AG04449 (cell line): ENCODE results near the gene CRACR2A.

Source experiments
- CTCF ChIA-PET: fragments of 350-600 bp; formaldehyde crosslinking; extraction: SDS; loops from one replicate; lab custom pipeline; 2021; ENCODE audit warnings: antibody characterized with exemption; lab: Yijun Ruan, JAX
- POLR2A ChIA-PET: fragments of 400-600, 350-600 bp; formaldehyde crosslinking; extraction: SDS; loops from one replicate; lab custom pipeline; 2020; ENCODE audit warnings: antibody characterized with exemption, inconsistent platforms; lab: Yijun Ruan, JAX
- DNase-seq: peaks from one replicate; pipeline ENCODE4 v3.0.0-alpha.2; 2010; ENCODE audit warnings: low read depth, low spot score
- H3K4me3 ChIP-seq: 2 replicates; pipeline ENCODE4 v1.5.1; 2011; ENCODE audit warnings: low read depth, mild to moderate bottlenecking, control low read depth, low read length
- TF ChIP-seq, protein P1 (sequence below): IDR thresholded peaks from one replicate; pipeline ENCODE4 v1.5.1; 2011; ENCODE audit warnings: mild to moderate bottlenecking, moderate library complexity, low read length, control low read depth, inconsistent platforms; ENCODE audit not compliant: insufficient read depth; ENCODE audit errors: missing control alignments

The CRACR2A gene

GRCh38 chr12:3614806-3615466, 138.0 kb downstream of the CRACR2A start:
- ChIA-PET CTCF (no interaction called here), POLR2A (no interaction called here)
- no peak for DNase-seq
- H3K4me3 ChIP-seq = no peak overlapping the region
- TF ChIP-seq, protein P1, sequence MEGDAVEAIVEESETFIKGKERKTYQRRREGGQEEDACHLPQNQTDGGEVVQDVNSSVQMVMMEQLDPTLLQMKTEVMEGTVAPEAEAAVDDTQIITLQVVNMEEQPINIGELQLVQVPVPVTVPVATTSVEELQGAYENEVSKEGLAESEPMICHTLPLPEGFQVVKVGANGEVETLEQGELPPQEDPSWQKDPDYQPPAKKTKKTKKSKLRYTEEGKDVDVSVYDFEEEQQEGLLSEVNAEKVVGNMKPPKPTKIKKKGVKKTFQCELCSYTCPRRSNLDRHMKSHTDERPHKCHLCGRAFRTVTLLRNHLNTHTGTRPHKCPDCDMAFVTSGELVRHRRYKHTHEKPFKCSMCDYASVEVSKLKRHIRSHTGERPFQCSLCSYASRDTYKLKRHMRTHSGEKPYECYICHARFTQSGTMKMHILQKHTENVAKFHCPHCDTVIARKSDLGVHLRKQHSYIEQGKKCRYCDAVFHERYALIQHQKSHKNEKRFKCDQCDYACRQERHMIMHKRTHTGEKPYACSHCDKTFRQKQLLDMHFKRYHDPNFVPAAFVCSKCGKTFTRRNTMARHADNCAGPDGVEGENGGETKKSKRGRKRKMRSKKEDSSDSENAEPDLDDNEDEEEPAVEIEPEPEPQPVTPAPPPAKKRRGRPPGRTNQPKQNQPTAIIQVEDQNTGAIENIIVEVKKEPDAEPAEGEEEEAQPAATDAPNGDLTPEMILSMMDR = no peak

DNA sequence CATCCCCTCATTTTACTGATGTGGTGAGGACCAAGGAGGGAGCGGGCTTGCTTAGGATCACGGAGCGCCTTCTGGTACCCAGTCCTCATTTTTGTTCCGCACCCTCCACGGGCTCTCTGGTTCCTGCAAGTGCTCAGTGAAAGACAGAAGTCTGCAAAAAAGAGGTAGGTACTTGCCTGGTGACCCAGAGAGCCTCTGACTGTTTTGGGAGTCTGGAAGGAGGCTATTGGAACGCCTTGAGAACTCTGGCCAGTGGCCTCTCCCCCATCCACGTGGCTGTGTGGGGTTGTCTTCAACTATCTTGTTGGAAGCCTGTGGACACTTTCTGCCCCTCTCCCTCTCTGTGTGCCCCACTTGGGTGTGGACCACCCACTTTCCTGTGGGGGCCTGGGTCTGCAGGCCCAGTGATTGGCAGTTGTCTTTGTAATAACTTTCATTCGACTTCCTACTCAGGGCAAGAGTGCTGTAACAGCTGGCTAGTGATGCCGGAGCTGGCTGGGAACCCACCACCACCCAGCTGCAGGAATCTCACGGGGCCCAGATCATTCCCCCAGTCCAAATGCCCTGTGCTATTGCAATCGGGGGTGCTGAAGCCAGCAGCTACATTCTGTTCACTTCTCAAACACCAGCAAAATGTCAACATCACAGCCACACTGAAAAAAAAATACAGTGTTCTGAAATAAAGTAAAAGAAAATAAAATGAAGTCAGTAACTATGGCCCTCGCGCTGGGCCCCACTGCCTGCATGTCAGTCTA, 139.1 kb downstream of the CRACR2A start:
- CTCF ChIA-PET = no interaction called here
- TF ChIP-seq, protein P1 = no peak
- POLR2A ChIA-PET = no interaction called here
- no peak overlapping the region for H3K4me3 ChIP-seq
- no peak for DNase-seq

DNA sequence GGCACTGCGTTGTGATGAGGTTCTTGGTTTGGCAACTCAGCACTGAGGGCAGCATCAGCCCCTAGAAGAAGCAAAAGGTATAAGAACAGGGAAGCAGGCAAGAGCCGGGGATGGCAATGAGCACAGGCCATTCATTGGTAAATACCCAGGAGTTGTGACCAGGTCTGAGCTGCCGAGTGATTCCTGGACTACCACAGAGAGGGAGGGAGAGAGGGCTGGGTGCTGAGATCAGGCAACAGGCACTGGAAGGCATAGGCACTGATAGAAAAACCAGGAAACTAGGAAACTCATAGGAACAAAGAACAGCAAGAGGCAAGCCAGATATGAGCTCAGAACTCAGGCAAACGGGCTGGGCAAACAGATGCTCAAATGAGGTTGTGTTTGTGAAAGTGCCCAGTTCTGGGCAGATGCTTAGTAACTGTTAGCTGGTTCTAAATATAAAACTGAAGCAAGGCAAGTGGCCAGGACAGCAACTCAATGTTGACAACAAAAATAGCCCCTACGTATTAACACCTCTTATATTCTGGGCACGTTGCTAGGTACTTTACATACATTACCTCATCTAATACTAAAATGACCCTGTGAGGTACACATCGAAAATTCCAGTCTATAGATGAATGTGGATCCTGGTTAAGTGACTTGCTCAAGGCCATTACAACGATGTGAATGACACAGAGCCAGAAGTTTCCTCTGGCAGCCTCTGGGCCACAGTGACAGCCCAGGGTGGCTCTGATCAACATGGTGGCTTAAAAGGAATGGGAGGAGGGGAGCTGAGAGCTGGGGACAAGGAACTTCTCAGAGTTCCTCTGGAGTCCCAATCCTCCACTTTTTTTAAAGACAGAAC, 140.8 kb downstream of the CRACR2A start:
- no peak for DNase-seq
- CTCF ChIA-PET = interaction anchor here (1.2 to 1.3 kb wide), 2 partner anchors 85 to 165 kb away, joined by 3 read pairs; no protein-coding TSS in a partner anchor
- POLR2A ChIA-PET = no interaction called here
- no peak overlapping the region for H3K4me3 ChIP-seq
- TF ChIP-seq, protein P1 = no peak

GRCh38 chr12:3607821-3608220, 145.1 kb downstream of the CRACR2A start:
- no peak overlapping the region for H3K4me3 ChIP-seq
- no peak for DNase-seq
- TF ChIP-seq, protein P1 = no peak
- POLR2A ChIA-PET = no interaction called here
- CTCF ChIA-PET = no interaction called here

DNA sequence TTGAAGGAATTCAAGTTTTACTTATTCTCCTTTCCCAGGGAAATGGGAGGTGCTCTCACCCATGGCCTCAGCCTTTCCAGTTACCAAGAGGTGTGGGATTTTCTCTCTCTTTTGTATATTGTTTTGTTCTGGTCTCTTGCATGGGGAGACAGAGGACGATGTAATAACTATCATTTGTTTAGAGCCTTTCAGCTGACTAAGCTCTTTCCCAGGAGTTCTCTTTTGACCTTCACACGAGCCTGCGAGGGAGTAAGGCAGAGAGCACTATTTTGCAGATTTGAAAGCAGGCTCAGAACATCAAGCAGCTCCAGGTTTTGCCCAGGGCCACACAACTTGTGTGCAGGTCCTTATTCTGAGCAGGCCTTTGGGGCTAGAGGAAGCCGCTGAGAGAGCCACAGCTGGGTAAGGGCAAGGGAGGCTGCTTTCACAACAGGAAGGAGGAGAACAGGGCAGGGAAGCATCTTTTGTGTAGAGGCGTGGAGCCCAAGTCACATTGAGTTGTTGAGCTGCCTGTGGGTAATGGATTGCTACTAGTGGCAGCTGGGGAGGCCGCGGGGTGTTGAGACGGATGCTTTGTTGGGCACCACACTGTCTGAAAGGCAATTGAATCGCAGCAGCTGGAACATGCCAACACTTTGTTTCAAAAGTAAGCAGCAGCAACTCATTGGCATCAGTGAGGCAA, 145.7 kb downstream of the CRACR2A start:
- DNase-seq = no peak
- TF ChIP-seq, protein P1 = no peak

More for the DNA sequence above, 145.7 kb downstream of the CRACR2A start:
- no peak overlapping the region for H3K4me3 ChIP-seq
- ChIA-PET POLR2A (no interaction called here), CTCF (interaction anchor here (1.0 kb wide), 1 partner anchor 307 kb away, joined by 4 read pairs; no protein-coding TSS in a partner anchor)
